Measurements from ENCODE around the gene MRAP.

The MRAP gene

GRCh38 chr21:32331444-32332305 lies 33.0 kb downstream of the MRAP start:
- H3K4me3 ChIP-seq (ENCODE audit: low read depth, low read length), result no peak overlapping the region
- no peak for TF ChIP-seq CTCF (IDR thresholded peaks at IDR 0.05; ENCODE audit: low read depth, low read length)

GRCh38 chr21:32332463-32332951 lies 33.9 kb downstream of the MRAP start:
- no peak for TF ChIP-seq CTCF (IDR thresholded peaks at IDR 0.05; ENCODE audit: low read depth, low read length)
- H3K4me3 ChIP-seq (ENCODE audit: low read depth, low read length), result no peak overlapping the region

GRCh38 chr21:32333953-32334673 lies 35.5 kb downstream of the MRAP start:
- no peak overlapping the region for H3K4me3 ChIP-seq (ENCODE audit: low read depth, low read length)
- TF ChIP-seq CTCF (IDR thresholded peaks at IDR 0.05; ENCODE audit: low read depth, low read length), result no peak

- TF ChIP-seq CTCF (IDR thresholded peaks at IDR 0.05; ENCODE audit: low read depth, low read length), result no peak
- no peak overlapping the region for H3K4me3 ChIP-seq (ENCODE audit: low read depth, low read length)
Measured at GRCh38 chr21:32334980-32335531, 36.4 kb downstream of the MRAP start.

- no peak for TF ChIP-seq CTCF (IDR thresholded peaks at IDR 0.05; ENCODE audit: low read depth, low read length)
- no peak overlapping the region for H3K4me3 ChIP-seq (ENCODE audit: low read depth, low read length)
Measured at GRCh38 chr21:32335601-32336575, 37.2 kb downstream of the MRAP start.

GRCh38 chr21:32336711-32337110 lies 38.1 kb downstream of the MRAP start:
- no peak overlapping the region for H3K4me3 ChIP-seq (ENCODE audit: low read depth, low read length)
- no peak for TF ChIP-seq CTCF (IDR thresholded peaks at IDR 0.05; ENCODE audit: low read depth, low read length)

Data from WI38 (cell line).